ENCODE results near the gene MAPK11. TPM values are rescaled to one million over a fixed set of nuclear protein-coding genes. Genes with fewer than 3 reads are reported as not detected.

MAPK11 gene
- total and polyA plus RNA-seq, 9 of the 15 experiments (the other 6 are each of a cell fraction or from before 2014, with no cell fraction given) = 0.06 to 14.6 (median 5.3) TPM

- TF ChIP-seq CREB3 (tag; conservative IDR thresholded peaks at IDR 0.05; ENCODE audit: low read depth) (no peak), MYBL2 (IDR thresholded peaks at IDR 0.05; ENCODE audit: low read depth) (no peak), MYBL2 (CRISPR knock-in tag; IDR thresholded peaks at IDR 0.05; ENCODE audit: borderline replicate concordance) (no peak), SOX6 (IDR thresholded peaks at IDR 0.05) (no peak), ATF4 (CRISPR knock-in tag; IDR thresholded peaks at IDR 0.05) (no peak), POLR2G (IDR thresholded peaks at IDR 0.05; ENCODE audit: low read depth, low read length) (peak; percentile 68), ZBED1 (IDR thresholded peaks at IDR 0.05) (no peak)
Measured at GRCh38 chr22:50248196-50249081, 21.7 kb downstream of the MAPK11 start (continued).

GRCh38 chr22:50247748-50248147 is 22.4 kb downstream of the MAPK11 start:
- peak; percentile 89 for FAIRE-seq
- H3K9me1 ChIP-seq (ENCODE audit: control insufficient read depth, insufficient read depth, low read length) = no peaks in the 10 kb centered on the region
- H3K27me3 ChIP-seq (ENCODE audit: control insufficient read depth in 2 of 2, insufficient read depth in 2 of 2, low read length in 2 of 2) = no peaks in the 10 kb centered on the region
- 0 out of 3 replicates have a peak overlapping the region, but pooled peaks have one; percentile 2 for H3K27ac ChIP-seq (ENCODE audit: extremely low read depth, low read depth, low read length)
- intact Hi-C loops (cut with micrococcal nuclease) = no loop called here
- in situ Hi-C loops (cut with MboI) = no loop called here
- peaks cover 40% of the 10 kb centered on the region; the same call in 2 of the 3 replicates for H3K36me3 ChIP-seq (ENCODE audit: control insufficient read depth, insufficient read depth, low read length)
- POLR2A ChIA-PET = interaction anchor here (0.6 to 0.7 kb wide), 2 partner anchors 9 to 15 kb away, joined by 3 read pairs; no protein-coding TSS in a partner anchor
- peaks cover 7% of the 10 kb centered on the region for H4K20me1 ChIP-seq (replicated peaks; ENCODE audit: control insufficient read depth, insufficient read depth, low read length)
- no peak overlapping the region for H3K4me2 ChIP-seq (ENCODE audit: insufficient read depth, low read length)
- CTCF ChIA-PET (ENCODE audit: low intra/inter-chr PET ratio) = no interaction called here
- H3K9ac ChIP-seq (ENCODE audit: insufficient read depth in 1 of 2, low read depth in 2 of 2, low read length in 2 of 2) = peak overlapping the region in 1 of 2 experiments; percentile 71; a peak in 1 of 4 replicates
- peaks cover 50% of the 10 kb centered on the region for H3K79me2 ChIP-seq (ENCODE audit: control insufficient read depth, insufficient read depth, low read length)
- peak in 3 of 4 experiments; percentile 30 to 80 (median 56) for DNase-seq (ENCODE audit: extremely low read depth in 1 of 4, low spot score in 3 of 4)
- no peaks in the 10 kb centered on the region for H3K9me3 ChIP-seq (replicated peaks; ENCODE audit: control insufficient read depth, insufficient read depth, low read depth, low read length)
- ATAC-seq = peak; percentile 44
- H2AFZ ChIP-seq (ENCODE audit: low read depth, low read length) = no peak overlapping the region
- WGBS (ENCODE audit: insufficient coverage, low coverage, missing lambda C conversion rate) = 22% methylated on average over 12 of the region's 16 CpGs
- BruUV-seq (replicated peaks) = no TSS peak
- H3K4me1 ChIP-seq (replicated peaks in 1 of 2; ENCODE audit: control insufficient read depth in 2 of 2, insufficient read depth in 2 of 2, low read length in 2 of 2) = peaks cover 9 to 74% of the 10 kb centered on the region in 2 experiments
- no peak overlapping the region for H3K4me3 ChIP-seq
- TF ChIP-seq HNRNPUL1 (IDR thresholded peaks at IDR 0.05; ENCODE audit: low read length) (no peak), ATF3 (IDR thresholded peaks at IDR 0.05) (peak; percentile 89), ATF3 (CRISPR knock-in tag; conservative IDR thresholded peaks at IDR 0.05) (no peak), SMARCB1 (IDR thresholded peaks at IDR 0.05; ENCODE audit: insufficient read length, low read depth) (no peak), ZBTB8A (IDR thresholded peaks at IDR 0.05; ENCODE audit: partially characterized antibody) (no peak), ZNF436 (CRISPR knock-in tag; IDR thresholded peaks at IDR 0.05) (no peak), CTCF (IDR thresholded peaks at IDR 0.05 in 2 of 3, conservative IDR thresholded peaks at IDR 0.05 in 1 of 3; ENCODE audit: insufficient read depth in 2 of 3, low read depth in 1 of 3, low read length in 3 of 3) (no peak), ZNF76 (CRISPR knock-in tag; IDR thresholded peaks at IDR 0.05; ENCODE audit: borderline replicate concordance) (no peak)

Data from K562 (cell line).